SKM-1 (cell line): ENCODE data around the gene LRRC51.

Experiments used
- DNase-seq: peaks from one replicate; lab custom pipeline; 2025; ENCODE audit not compliant: unreplicated experiment; lab: John Stamatoyannopoulos, UW

Gene LRRC51, protein sequence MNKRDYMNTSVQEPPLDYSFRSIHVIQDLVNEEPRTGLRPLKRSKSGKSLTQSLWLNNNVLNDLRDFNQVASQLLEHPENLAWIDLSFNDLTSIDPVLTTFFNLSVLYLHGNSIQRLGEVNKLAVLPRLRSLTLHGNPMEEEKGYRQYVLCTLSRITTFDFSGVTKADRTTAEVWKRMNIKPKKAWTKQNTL

DNA sequence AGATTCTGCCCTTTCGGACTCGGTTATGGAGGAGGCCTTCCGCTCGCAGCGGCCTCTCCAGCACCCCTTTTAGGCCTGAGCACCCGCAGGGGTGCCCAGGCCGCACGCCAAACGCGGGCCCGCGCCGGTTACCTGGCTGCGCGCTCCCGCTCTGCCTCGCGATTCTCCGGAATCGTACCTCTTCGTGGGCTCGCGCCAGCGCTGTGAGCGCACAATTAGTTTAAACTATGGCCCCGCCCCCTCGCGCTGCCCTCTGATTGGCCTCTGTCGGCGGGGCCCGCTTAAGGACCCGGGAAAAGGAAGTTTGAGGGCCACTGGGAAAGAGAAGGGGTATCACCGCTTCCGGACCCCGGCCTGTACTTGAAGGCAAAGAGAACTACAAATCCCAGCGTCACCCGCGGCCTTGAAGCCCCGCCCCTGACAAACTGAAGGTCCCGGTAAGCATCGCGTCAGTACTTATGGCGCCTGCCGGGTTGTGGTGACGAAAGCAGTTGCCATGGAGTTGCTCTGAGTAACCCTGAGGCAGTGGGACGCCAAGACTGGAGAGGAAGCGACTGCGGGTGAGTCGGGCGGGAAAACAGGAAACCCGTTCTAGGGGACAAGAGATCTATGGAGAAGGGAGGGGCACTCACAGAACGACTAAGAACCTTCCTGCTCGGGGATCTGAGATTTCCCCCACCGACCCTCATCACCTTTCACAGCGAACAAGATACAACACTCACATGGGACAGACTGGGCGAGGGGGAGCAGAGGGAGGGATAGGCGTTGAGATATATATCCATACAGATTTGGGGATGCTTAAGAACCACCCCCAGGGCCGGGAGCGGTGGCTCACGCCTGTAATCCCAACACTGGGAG lies at the start of gene LRRC51, which contains the start of gene NUMA1:
Gene LRRC51 (plus strand): TSS at position 525 of the 858 bp plus-strand sequence. CDS start 8,234 bp downstream, outside the sequence.
Gene NUMA1 (minus strand): TSS at position 217 of the 858 bp plus-strand sequence. CDS start 44,599 bp downstream, outside the sequence.
- peak; percentile 99 for DNase-seq

GRCh38 chr11:72036687-72037086 lies 44.0 kb upstream of the LRRC51 start:
- DNase-seq: no peak

GRCh38 chr11:72037554-72038311 lies 42.9 kb upstream of the LRRC51 start:
- DNase-seq: no peak

DNA sequence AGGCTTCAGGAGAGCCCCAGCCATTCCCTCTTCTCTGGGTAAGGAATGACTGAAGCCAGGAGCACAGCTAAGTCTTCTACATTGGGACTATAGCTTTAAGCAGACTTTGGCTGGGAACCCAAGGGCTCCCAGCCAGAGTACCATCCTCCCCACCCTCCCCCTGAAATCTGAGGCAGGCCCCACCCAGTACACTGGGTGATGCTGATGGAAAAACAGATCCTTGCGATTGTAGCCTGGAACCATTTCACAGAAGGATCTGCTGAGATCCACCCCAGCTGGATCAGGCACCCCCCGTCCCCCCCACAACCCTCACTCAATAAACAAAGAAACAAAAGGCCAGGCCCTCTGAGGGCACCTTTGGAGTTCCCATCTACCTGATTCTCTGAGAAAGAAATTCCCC lies 42.2 kb upstream of the LRRC51 start:
- no peak for DNase-seq

DNA sequence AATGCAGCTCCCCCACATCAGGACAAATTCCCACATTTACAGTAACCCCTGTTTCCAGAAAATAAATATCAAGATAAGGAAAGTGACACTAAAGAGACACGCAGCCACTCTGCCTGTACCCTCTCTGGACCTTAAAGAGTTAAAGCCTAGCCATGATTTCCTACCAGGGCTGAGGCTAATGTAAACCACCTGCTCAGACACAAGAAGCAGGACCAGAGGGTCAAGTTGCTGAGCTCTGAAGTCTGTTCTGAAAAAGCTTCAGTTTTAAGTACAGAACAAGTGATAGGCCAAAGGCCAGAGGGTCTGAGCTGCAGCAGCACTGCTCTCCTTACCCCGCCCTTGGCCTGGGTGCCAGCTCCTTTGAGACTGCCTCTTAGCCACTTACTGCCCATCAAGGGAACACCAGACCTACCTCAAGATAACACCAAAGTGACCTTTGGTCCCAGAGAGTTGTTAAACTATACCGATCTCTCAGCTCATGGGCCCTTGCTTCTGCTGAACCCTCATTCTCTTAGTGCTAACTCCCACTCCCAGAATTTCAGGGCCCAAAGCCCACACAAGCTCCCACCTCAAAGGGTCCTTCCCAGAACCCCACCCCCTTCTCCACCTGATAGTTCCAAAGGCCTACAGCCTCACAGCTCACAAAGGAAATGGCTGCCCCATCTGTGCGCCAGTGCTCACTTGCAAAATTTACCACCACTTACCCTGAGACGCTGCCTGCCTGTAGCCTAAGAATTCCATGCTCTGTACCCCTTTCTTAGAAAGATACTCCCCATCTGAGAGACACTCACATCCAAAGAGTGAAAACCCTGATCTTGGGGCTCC lies 41.4 kb upstream of the LRRC51 start:
- no peak for DNase-seq

DNA sequence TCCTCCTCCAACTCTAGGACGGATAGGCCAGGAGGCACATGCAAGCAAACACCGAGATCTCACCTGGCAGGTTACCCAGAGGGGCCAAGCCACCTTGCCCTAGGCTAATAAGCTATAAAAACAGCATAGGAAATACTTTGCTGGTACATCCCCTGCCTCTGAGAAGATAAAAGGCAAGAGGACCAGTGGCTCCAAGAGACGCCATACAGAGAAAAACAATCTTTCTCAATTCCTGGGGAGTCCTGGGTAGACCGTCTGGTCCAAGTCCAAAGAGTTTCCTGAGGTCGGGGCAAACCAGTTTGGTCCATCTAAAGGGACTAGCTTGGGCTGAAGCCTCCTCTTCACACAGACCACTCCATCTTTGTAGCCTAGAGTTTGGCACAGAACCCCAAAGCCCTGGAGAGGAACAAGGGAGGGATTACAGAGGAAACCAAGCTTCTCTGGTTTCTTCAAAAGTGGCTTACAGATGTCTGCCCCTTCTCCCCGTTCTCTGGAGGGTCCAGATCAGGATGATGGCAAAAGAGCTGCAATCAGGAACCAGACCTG lies 40.7 kb upstream of the LRRC51 start:
- DNase-seq: no peak

DNA sequence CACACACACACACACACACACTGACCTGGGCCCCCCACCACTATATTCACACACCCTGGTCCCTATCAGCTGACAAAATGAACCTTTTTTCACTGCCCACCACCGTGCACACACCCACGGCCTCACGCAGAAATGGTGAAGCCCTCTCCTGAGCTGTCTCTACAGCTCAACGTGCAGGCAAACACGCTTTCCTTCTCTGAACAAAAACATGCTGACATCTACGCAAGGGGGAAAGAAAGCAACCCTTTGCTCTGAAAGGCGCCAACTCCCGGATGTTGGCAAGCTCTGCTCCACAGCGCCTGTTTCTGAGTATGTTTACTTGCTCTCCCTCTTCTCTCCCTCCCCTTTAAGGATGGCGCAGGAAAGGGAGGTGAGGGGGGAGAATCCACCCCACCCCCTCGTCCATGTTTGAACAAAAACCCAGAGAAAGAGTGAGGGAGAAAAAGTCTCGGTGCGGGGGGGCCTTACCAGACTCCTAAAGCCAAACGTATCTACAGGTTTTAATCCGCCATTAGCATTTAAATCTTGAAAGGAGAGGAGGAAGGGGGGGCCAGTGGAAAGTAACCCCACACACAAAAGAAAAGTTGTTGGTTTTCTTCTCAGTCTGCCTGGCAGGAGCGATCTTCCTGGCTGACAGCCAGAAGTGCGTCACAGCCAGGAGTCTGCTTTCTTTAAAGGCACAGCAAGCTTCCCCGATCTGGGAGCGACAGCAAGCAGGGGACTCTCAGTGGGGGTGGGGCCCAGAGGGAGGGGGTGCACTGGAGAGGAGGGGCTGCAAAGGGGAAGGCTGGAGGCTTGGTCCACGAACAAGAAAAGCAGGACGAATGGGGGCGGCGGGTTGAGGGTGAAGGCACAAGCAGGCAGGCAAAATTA lies 39.9 kb upstream of the LRRC51 start:
- no peak for DNase-seq

DNA sequence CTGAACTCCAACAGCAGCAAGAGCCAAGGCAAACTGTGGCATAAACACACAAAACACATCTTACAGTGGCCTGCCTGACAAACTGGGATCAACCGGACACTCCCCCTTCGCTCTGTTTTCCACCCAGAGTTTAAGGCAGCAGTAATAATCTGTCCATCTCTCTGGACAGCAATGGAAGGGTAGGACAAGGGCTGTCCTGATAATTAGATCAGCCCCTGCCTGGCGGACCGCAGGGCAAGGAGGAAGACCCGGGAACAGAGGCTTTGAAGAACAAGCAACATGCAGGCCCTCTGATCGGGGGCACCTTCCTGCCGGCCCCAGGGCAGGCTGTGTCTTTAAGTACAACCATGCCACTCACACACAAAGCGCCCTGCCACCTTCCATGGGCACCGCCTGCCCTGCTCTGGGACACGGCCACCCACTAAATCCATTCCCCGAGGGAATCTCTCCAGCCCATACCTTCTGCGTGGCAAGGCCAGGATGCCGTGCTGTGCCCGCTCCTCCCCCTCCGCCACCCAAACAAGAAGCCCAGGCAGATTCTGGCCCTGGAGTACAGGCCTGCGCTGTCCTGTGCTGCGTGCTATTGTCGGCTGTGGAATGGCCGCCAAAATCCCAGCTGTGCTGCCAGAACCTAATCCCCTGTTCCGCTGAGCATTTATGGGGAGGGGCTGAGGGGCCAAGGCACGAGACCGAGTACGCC lies 39.1 kb upstream of the LRRC51 start:
- DNase-seq: no peak

DNA sequence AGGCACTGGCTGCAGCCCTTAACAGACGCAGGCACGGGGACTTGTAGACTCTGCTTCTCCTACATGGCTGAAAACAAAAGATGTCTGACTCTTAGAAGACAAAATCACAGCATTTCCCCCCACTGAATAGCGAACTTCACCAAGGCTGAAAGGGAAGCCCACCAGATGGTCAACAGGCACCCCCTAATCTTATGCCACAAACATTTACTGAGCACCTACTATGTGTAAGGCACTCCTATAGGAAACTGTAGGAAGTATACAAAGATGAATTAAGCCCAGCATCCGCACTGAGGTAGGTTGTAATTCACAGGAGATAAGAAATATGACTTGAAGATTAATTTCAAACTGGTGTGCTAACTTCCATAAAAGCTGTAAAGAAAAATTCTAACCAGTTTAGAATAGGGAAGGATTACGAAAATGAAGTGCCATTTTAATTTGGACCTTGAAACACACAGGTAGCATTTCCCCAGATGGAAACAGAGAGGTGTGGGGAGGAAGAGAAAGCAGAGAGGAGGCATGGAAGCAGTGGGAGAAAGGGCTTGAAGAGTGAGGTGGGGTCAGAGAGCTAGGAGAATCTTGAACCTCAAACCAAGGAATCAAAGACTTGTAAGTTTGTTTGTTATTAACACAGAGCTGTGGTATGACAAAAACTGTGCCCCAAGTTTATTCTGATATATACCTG lies 38.4 kb upstream of the LRRC51 start:
- no peak for DNase-seq

GRCh38 chr11:72045849-72046248 lies 34.8 kb upstream of the LRRC51 start:
- no peak for DNase-seq

GRCh38 chr11:72048766-72049460 lies 31.7 kb upstream of the LRRC51 start:
- no peak for DNase-seq

GRCh38 chr11:72058416-72059034 lies 22.1 kb upstream of the LRRC51 start:
- DNase-seq: no peak

DNA sequence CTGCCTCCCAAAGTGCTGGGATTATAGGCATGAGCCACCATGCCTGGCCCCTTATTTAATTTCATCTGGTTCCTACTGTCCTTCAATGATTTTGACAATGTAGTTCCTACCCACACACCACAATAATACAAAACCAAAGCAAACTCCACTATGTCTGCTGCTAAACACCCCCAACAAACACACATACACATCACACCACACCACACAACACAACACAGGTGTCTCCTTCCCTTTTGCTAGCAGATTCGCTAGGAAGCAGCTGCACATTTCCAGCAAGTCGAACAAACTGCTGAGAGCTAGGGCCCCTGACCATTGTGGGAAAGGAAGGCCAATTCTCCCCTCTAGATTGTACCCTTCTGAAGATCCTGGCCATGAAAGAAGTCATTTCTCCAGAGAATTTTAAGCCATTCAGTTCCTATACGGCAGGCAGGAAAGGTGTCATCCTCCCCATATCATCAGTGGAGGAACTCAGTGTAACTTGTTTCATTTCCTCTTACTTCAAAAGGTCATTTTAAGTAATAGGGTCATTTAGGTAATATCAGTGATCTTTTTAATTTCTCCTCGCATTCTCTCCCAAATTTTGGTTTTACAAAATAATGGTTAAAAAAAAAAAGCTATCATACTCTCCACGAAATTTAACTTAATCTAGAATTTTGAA lies 18.8 kb upstream of the LRRC51 start:
- no peak for DNase-seq

DNA sequence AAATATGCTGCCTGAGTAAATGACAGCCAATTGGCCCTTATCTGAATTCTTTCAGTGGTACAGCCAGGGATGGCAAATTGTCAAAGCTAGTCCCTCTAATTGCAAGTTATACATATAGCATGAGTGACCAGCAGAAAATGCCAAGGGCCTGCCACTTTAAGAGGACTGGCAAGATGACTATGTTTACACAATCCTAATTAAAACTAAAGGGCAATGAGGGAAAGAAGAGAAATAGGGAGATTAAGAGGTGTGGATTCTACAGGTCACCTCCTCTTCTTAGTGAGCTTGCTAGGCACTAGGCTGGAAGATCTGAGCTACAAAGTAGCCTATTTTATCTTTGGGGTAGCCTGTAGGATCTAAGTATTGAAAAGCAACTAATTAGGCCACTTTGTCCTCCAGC lies 13.8 kb upstream of the LRRC51 start:
- DNase-seq: no peak

DNA sequence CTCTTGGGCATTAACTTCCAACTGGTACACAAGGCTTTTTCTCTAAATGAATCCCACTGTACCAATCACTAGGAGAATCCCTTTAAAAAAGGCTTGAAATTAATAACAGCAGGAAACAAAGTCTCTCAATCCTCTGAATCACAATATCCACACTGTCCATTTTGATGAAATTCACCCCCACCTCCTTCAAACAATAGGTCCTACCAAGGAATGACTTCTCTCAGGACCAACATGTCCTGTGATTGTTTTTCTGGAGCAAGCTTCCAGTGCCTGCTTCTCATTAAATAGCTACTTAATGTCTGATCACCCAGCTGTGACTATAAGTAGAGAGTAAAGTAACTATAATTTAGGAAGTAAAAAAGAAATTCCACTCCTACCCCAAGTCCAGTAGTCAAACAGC lies 13.4 kb upstream of the LRRC51 start:
- no peak for DNase-seq

- no peak for DNase-seq
These were observed 13.0 kb upstream of the LRRC51 start for GRCh38 chr11:72067676-72068075.

DNA sequence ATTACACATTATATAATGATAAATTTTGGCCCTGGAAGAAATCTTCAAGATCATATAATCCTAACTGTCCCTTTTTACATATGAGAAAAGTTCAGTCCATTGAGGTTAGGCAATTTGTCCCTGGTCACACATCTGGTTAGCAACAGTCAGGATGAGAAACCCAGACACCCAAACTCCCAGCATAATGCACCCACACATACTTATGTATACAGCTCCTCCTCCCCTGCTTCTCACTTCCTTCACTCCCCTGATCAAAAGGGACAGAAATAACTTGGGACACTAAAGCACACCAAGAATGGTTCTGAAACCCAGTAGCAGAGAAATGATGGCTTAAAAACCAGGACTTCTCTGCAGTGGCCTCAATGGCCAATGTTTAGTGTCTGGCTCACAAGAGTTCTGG lies 11.4 kb upstream of the LRRC51 start:
- DNase-seq: no peak
